ENCODE data around the gene BRD9.
"Not testable (repeated sequence)": the region's sequence is repeated elsewhere in the genome, so short reads cannot be mapped to it uniquely, and the experiment has no call there.

DNA sequence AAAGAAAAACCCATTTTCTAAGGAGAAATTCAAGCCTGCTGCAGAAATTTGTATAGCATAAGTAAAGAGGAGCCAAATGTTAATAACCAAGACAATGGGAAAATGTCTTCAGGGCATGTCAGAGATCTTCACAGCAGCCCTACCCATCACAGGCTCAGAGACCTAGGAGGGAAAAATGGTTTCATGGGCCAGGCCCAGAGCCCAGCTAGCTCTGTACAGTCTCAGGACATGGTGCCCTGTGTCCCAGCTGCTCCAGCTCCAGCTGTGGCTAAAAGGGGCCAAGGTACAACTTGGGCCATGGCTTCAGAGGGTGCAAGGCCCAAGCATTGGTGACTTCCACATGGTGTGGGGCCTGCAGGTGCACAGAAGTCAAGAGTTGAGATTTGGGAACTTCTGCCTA, 36.6 kb upstream of the BRD9 start:
- not testable (repeated sequence) for TF ChIP-seq CTCF (conservative IDR thresholded peaks at IDR 0.05 in 1 of 2, IDR thresholded peaks at IDR 0.05 in 1 of 2; ENCODE audit: low read depth in 1 of 2, low read length in 2 of 2); EZH2 (IDR thresholded peaks at IDR 0.05; ENCODE audit: low read length, missing control alignments)

Measured in fibroblast of lung (primary cell).